NCI-H82 treated with DMSO at 0.1 percent for 48 hours (cell line): Measurements from ENCODE around the gene CD300LF.

Experiments used
- DNase-seq: peaks from one replicate; lab custom pipeline; 2025; ENCODE audit not compliant: unreplicated experiment; lab: John Stamatoyannopoulos, UW

CD300LF gene

DNA sequence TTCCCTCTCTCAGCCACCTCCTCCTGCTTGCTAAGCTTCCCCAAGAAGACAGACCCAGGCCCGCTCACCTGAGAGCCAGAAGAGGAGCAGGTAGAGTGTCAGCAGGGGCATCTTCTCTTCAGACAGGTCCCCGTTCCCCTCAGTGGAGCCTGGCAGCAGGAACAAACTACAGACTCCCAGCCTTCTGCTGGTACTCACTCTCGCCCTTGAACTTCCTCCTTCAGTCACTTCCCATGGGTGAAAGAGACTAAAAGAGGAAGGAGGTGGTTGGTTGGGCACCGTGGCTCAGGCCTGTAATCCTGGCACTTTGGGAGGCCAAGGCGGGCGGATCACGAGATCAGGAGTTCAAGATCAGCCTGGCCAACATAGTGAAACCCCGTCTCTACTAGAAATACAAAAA, at the start of gene CD300LF:
CD300LF (minus strand) TSS at position 168 of the 400 bp plus-strand sequence; CDS start at position 111, 57 bp downstream.
- DNase-seq = no peak

DNA sequence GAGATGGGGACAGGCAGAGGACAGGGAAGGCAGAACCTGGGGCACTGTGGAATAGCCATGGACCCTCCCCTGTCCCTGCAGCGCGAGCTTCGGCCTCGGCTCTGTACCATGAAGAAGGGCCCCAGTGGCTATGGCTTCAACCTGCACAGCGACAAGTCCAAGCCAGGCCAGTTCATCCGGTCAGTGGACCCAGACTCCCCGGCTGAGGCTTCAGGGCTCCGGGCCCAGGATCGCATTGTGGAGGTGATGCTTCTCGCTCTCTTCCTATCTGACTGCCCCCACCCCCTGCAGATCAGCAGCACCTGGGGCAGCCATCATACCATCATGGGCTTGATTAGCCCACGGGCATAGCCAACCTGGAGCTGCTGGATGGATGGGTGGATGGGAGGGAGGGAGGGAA, 49.2 kb upstream of the CD300LF start:
- DNase-seq = no peak

- DNase-seq = no peak
Measured at GRCh38 chr17:74761419-74761818, 48.7 kb upstream of the CD300LF start.

DNA sequence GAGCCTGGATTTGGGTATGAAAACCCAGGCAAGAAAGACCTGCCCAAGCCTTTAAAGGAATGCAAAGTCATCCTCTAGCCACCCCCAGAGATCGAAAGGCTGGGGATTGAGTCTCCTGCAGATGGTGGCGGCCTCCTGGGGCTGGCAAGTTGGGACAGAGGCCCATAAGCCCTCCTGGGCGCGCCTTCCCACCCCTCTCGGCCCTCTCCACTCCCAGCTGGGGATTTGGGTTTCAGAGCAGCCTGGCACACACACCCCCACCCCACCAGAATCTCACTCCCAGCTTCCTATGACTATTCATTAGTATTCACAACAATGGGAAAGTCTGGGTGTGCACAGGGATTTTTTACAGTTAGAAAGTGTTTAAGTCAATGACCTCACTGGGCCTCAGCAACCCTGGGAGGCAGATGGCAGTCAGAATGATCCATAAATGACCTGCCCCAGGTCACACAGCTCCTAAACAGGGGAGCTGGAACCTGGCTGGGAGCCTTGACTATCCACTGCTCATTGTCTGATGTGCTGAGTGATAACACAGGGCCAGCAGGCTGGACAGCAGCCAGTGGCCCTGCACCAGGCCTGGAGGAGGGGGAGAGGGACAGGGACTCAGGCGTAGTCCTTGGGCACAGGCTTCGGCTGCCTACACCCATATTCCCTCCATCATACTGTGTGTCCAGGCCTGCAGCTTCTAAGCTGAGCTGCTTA, 47.8 kb upstream of the CD300LF start:
- DNase-seq = no peak

- DNase-seq = peak; percentile 37
Measured at GRCh38 chr17:74759941-74760340, 47.2 kb upstream of the CD300LF start.

- no peak for DNase-seq
Measured at GRCh38 chr17:74759243-74759801, 46.6 kb upstream of the CD300LF start.

GRCh38 chr17:74758848-74759168, 46.1 kb upstream of the CD300LF start:
- DNase-seq = no peak

GRCh38 chr17:74757931-74758847, 45.5 kb upstream of the CD300LF start:
- no peak for DNase-seq

- DNase-seq = no peak
Measured at GRCh38 chr17:74757502-74757901, 44.8 kb upstream of the CD300LF start.

GRCh38 chr17:74756891-74757290, 44.2 kb upstream of the CD300LF start:
- DNase-seq = no peak

GRCh38 chr17:74755533-74755932, 42.8 kb upstream of the CD300LF start:
- no peak for DNase-seq

DNA sequence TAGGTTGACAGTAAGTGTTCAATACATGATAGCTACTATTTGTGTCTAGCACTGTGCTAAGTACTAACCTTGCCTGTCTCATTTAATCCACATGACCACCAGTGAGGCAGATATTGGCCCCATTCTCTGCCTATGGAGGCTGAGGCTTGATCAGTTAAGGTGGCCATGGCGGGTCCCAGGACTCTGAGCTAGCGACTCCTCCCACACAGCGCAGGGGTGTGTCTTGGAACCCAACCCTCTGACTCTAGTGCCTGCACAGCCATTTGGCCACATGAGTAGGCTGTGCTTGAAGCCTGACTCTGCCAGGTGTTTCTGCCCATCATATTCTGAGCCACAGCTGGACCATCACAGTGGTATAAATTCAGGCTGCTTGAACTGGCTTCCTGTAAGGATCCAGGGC, 42.1 kb upstream of the CD300LF start:
- DNase-seq = no peak

DNA sequence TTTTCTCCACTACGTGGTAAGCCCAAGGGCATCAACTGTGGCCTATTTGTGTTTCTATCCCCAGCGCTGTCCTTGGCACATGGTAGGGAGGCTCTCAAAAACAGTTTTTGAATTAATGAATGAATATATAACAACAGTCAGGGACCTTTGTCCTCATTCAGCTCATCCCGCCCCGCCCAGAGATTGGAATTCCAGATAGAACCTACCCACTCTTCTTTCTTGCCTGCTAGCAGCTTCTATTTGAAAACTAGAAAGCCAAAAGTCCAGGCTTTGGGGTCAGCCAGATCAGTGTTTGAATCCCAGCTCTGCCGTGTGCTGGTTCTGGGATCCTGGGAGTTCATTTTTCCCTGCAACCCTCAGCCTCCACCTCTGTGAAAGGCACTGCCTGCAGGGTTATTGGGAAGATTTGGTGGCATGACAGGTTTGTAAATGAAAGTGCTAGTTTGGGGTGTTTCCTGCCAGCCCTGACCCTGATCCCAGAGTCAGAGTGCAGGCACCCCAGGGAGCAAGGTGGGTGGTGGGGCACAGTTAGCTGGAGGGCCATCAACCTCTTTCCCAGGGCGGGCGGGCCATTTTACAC, 40.2 kb upstream of the CD300LF start:
- no peak for DNase-seq

DNA sequence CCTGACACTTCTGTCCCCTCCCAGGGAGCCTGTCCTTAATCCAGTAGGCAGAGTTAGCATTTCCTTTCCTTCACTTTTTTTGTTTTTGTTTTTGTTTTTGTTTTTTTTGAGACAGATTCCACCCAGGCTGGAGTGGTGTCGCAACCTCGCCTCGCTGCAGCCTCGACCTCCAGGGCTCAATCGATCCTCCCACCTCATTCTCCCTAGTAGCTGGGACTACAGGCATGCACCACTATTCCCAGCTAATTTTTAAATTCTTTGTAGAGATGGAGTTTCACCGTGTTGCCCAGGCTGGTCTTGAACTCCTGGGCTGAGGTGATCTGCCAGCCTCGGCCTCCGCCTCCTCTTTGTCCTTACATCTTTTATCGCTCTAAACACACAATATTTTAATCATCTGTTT, 39.7 kb upstream of the CD300LF start:
- no peak for DNase-seq

DNA sequence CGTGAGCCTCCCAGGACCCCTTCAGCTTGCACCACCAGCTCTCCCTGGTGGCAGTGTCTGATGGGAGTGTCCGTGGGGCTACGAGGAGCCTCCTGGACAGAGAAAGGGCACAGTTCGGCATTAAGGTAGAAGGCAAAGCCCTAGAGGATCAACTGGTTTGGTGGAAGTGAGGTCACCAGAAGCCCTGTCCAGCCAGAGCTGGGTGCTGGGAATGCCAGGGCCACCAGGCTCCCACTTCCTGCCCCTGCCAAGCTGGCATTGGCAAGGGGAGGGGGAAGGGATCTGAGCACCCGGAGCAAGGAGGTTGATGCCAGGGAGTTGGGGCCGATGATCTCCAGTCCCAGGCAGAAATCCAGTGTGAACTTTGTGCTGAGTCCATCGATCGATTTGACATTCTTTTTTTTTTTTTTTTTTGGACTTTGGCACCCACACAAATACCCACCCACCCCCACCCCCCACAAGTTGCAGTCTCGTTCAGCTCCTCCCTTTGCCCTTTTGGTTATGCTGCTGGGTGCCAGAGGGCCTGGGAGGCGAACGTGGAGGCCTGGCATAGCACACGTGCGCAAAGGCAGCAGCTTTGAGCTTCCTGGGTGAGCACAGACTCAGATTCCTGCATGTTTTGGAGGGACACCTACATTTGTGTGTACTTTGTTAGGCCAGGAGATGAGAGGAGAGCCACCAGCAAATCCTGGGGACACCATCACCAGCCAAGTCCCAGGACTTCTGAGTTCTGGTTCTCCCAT, 37.8 kb upstream of the CD300LF start:
- no peak for DNase-seq

GRCh38 chr17:74750039-74750326, 37.3 kb upstream of the CD300LF start:
- DNase-seq = no peak

DNA sequence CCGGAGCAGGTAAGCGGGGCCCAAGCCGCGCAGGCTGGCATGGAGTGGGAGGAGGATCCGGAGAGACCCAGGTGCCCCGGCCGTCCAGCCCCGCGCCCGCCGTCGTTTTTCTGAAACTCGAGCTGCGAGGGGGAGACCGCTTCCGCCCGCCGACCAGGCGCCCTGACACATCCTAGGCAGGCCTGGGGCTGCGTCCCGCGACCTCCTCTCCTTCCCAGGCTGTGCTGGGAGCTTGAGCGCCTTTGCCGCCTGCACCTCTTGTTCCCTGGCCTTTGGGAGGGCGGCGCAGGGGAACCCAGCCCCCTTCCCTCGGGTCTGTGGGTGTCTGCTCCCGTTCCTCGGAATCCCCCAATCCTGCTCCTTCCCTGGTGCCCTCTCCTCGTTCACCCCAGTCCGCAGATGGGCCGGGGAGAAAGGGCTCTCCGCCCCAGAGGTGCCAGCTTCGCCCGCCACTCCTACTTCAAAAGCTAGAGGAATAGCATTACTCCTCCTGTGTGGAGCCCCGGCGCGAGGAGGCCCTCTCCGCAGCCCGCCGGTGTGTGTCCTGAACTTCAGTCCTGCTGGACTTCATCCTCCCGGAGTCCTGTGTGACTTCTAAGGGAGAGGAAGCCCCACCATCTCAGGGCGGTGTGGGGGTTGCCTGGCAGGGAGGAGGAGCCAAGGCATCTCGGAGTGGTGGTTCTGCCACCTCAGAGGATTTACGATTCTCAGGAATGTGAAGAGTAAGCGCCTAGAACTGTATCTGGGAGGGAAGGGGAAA, 36.7 kb upstream of the CD300LF start:
- DNase-seq = no peak

DNA sequence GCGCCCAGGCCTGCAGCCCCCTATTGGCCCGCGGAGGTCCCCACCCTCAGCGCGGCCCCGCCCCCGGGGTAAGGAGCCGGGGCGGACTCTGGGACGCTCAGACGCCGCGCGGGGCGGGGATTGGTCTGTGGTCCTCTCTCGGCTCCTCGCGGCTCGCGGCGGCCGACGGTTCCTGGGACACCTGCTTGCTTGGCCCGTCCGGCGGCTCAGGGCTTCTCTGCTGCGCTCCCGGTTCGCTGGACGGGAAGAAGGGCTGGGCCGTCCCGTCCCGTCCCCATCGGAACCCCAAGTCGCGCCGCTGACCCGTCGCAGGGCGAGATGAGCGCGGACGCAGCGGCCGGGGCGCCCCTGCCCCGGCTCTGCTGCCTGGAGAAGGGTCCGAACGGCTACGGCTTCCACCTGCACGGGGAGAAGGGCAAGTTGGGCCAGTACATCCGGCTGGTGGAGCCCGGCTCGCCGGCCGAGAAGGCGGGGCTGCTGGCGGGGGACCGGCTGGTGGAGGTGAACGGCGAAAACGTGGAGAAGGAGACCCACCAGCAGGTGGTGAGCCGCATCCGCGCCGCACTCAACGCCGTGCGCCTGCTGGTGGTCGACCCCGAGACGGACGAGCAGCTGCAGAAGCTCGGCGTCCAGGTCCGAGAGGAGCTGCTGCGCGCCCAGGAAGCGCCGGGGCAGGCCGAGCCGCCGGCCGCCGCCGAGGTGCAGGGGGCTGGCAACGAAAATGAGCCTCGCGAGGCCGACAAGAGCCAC, 36.0 kb upstream of the CD300LF start, which contains the start of gene NHERF1:
NHERF1 (plus strand) TSS at position 100 of the 750 bp plus-strand sequence; CDS start at position 319, 219 bp downstream.
- peak; percentile 70 for DNase-seq

GRCh38 chr17:74748279-74748528, 35.5 kb upstream of the CD300LF start:
- DNase-seq = no peak

DNA sequence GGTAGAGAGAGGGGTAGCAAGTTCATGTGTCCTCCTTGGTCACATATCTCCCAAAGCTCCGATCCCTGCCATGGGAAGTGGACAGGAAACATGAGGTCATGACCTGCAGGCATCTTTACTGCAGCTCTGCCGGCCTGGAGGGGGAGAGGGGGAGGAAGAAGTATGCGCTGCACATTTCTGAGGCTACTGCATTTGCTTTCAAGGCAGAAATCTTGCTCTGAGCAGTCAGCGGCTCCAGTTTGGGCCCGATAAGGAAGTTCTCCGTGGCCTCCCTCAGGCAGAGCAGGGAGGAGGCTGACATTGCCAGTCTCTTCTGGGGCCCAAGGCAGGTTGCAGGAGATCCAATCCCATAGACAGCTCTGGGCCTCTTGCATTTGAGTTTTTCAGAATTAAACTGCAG, 34.2 kb upstream of the CD300LF start:
- DNase-seq = no peak
